ENCODE results near the gene YIPF3.
A peak's percentile ranks its signal among the peaks of the same experiment; 100 is the strongest.
"Not testable (repeated sequence)": the region's sequence is repeated elsewhere in the genome, so short reads cannot be mapped to it uniquely, and the experiment has no call there.

Gene YIPF3

GRCh38 chr6:43510827-43511163, 5.9 kb downstream of the YIPF3 start:
- no peak for FAIRE-seq
- no peak for DNase-seq (ENCODE audit: extremely low spot score, insufficient read length, low read depth)

GRCh38 chr6:43509984-43510826, 6.5 kb downstream of the YIPF3 start, which contains the start of gene LRRC73:
TSS of gene LRRC73 (minus strand) at chr6:43510346. CDS start at chr6:43509785, 561 bp downstream.
- peak; percentile 79 for FAIRE-seq
- DNase-seq (ENCODE audit: extremely low spot score, insufficient read length, low read depth), result peak; percentile 48

GRCh38 chr6:43509142-43509983, 7.4 kb downstream of the YIPF3 start:
- DNase-seq (ENCODE audit: extremely low spot score, insufficient read length, low read depth), result no peak
- FAIRE-seq, result no peak

GRCh38 chr6:43508481-43509141, 8.1 kb downstream of the YIPF3 start:
- no peak for DNase-seq (ENCODE audit: extremely low spot score, insufficient read length, low read depth)

GRCh38 chr6:43506667-43507471, 9.9 kb downstream of the YIPF3 start:
- DNase-seq (ENCODE audit: extremely low spot score, insufficient read length, low read depth) (peak; percentile 57), FAIRE-seq (peak; percentile 95)

More at GRCh38 chr6:43508481-43509141, 8.1 kb downstream of the YIPF3 start:
- no peak for FAIRE-seq

- DNase-seq (ENCODE audit: extremely low spot score, insufficient read length, low read depth) (no peak), FAIRE-seq (no peak)
Observed at GRCh38 chr6:43506171-43506570, 10.6 kb downstream of the YIPF3 start.

GRCh38 chr6:43505718-43506117, 11.0 kb downstream of the YIPF3 start:
- FAIRE-seq (no peak), DNase-seq (ENCODE audit: extremely low spot score, insufficient read length, low read depth) (no peak)

GRCh38 chr6:43504756-43505593, 11.8 kb downstream of the YIPF3 start:
- DNase-seq (ENCODE audit: extremely low spot score, insufficient read length, low read depth) (no peak), FAIRE-seq (no peak)

- FAIRE-seq, result no peak
- no peak for DNase-seq (ENCODE audit: extremely low spot score, insufficient read length, low read depth)
Observed at GRCh38 chr6:43503443-43503842, 13.3 kb downstream of the YIPF3 start.

GRCh38 chr6:43502666-43503065, 14.1 kb downstream of the YIPF3 start:
- FAIRE-seq, result no peak

GRCh38 chr6:43500921-43501320, 15.8 kb downstream of the YIPF3 start:
- FAIRE-seq (no peak), DNase-seq (ENCODE audit: extremely low spot score, insufficient read length, low read depth) (no peak)

More at GRCh38 chr6:43502666-43503065, 14.1 kb downstream of the YIPF3 start:
- no peak for DNase-seq (ENCODE audit: extremely low spot score, insufficient read length, low read depth)

GRCh38 chr6:43499028-43499815, 17.5 kb downstream of the YIPF3 start:
- FAIRE-seq, result no peak
- DNase-seq (ENCODE audit: extremely low spot score, insufficient read length, low read depth), result no peak

GRCh38 chr6:43498291-43498690, 18.4 kb downstream of the YIPF3 start:
- not testable (repeated sequence) for DNase-seq (ENCODE audit: extremely low spot score, insufficient read length, low read depth); FAIRE-seq

- no peak for FAIRE-seq
- DNase-seq (ENCODE audit: extremely low spot score, insufficient read length, low read depth), result no peak
Observed at GRCh38 chr6:43497689-43498088, 19.0 kb downstream of the YIPF3 start.

- FAIRE-seq (no peak), DNase-seq (ENCODE audit: extremely low spot score, insufficient read length, low read depth) (no peak)
Observed at GRCh38 chr6:43497129-43497396, 19.7 kb downstream of the YIPF3 start.

- DNase-seq (ENCODE audit: extremely low spot score, insufficient read length, low read depth) (no peak), FAIRE-seq (no peak)
Observed at GRCh38 chr6:43496370-43497128, 20.2 kb downstream of the YIPF3 start.

GRCh38 chr6:43495409-43495941, 21.3 kb downstream of the YIPF3 start:
- DNase-seq (ENCODE audit: extremely low spot score, insufficient read length, low read depth) (no peak), FAIRE-seq (no peak)
